SU-DHL-6 (cell line): ENCODE measurements around the gene KNDC1.

Experiments used
- H2AFZ ChIP-seq: fragments of 200-600 bp; sonication (generic); 2 replicates; pipeline ENCODE4 v1.6.1; 2014; ENCODE audit warnings: low read depth, mild to moderate bottlenecking, moderate library complexity, mixed read lengths, antibody characterized with exemption, low read length; ENCODE audit not compliant: severe bottlenecking
- H3F3A ChIP-seq: fragments of 200-600 bp; shearing (Covaris generic); 2 replicates; pipeline ENCODE4 v1.6.0; 2016; ENCODE audit warnings: antibody characterized with exemption, mild to moderate bottlenecking; ENCODE audit not compliant: insufficient read depth
- H3K27ac ChIP-seq: fragments of 200-600 bp; sonication (generic); 2 replicates; pipeline ENCODE4 v1.5.1; 2016; ENCODE audit warnings: low read depth, mild to moderate bottlenecking, low read length, moderate library complexity, mixed read lengths
- H3K27me3 ChIP-seq: fragments of 200-600 bp; sonication (generic), shearing (Covaris generic); 2 replicates; pipeline ENCODE4 v1.6.0; 2014; ENCODE audit warnings: mild to moderate bottlenecking, low read length
- H3K36me3 ChIP-seq: fragments of 200-600 bp; sonication (generic); 2 replicates; pipeline ENCODE4 v1.6.1; 2014; ENCODE audit warnings: mild to moderate bottlenecking, low read length, mixed read lengths
- H3K4me2 ChIP-seq: fragments of 300-600, 200-600 bp; shearing (Covaris generic), sonication (generic); 2 replicates; pipeline ENCODE4 v1.6.0; 2014; ENCODE audit warnings: low read length, low read depth, mild to moderate bottlenecking; ENCODE audit not compliant: poor library complexity, severe bottlenecking
- H3K4me3 ChIP-seq: fragments of 200-600 bp; sonication (generic); 2 replicates; pipeline ENCODE4 v1.5.1; 2014; ENCODE audit warnings: antibody characterized with exemption, low read length, mild to moderate bottlenecking, mixed read lengths; ENCODE audit not compliant: insufficient read depth, poor library complexity, severe bottlenecking
- H3K79me2 ChIP-seq: fragments of 200-600 bp; sonication (generic); 2 replicates; pipeline ENCODE4 v1.6.1; 2014; ENCODE audit warnings: mild to moderate bottlenecking, low read length, moderate library complexity; ENCODE audit not compliant: insufficient read depth
- H3K9ac ChIP-seq: fragments of 200-600 bp; sonication (generic); 2 replicates; pipeline ENCODE4 v1.7.0; 2014; ENCODE audit warnings: mild to moderate bottlenecking, low read length
- H3K9me2 ChIP-seq: fragments of 200-600 bp; sonication (generic); replicated peaks from 2 replicates; pipeline ENCODE4 v1.6.1; 2014; ENCODE audit warnings: low read length; ENCODE audit not compliant: insufficient read depth
- H3K9me3 ChIP-seq: fragments of 200-600 bp; sonication (generic); 2 replicates; pipeline ENCODE4 v1.6.1; 2014; ENCODE audit warnings: low read length, mixed read lengths; ENCODE audit not compliant: insufficient read depth
- H4K20me1 ChIP-seq: fragments of 200-600 bp; sonication (generic); 2 replicates; pipeline ENCODE4 v1.6.1; 2014; ENCODE audit warnings: low read depth, mild to moderate bottlenecking, antibody characterized with exemption, low read length, moderate library complexity, mixed read lengths
- EZH2phosphoT487 ChIP-seq: fragments of 200-600 bp; sonication (generic), shearing (Covaris generic); conservative IDR thresholded peaks from 2 replicates; pipeline ENCODE4 v1.6.1; 2018; ENCODE audit warnings: mild to moderate bottlenecking, antibody characterized with exemption, low read length, moderate library complexity, mixed read lengths
- TF ChIP-seq, protein P1 (sequence below): fragments of 200-600 bp; sonication (generic); IDR thresholded peaks from one replicate; pipeline ENCODE4 v1.5.1; 2017; ENCODE audit warnings: antibody characterized with exemption, mild to moderate bottlenecking, low read length, moderate library complexity; ENCODE audit not compliant: insufficient read depth, poor library complexity, severe bottlenecking

Gene KNDC1

DNA sequence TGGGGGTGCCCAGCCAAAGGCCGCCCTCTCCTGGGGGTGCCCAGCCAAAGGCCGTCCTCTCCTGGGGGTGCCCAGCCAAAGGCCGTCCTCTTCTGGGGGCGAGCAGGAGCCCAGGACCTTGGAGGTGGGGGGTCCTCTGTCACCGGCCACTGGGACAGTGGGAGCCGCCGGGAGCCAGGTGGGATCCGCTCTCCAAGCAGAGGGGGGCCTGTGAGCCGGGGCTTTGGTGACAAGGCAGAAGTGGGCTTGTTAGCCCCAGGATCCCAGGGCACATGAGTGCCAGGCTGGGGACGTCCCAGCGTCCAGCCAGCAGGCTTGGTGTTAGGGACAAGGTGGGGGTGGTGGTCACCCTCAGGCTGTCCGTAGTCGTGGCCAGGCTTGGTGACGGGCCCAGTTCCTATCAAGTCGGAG is 40.6 kb downstream of the KNDC1 start:
- TF ChIP-seq, protein P1, sequence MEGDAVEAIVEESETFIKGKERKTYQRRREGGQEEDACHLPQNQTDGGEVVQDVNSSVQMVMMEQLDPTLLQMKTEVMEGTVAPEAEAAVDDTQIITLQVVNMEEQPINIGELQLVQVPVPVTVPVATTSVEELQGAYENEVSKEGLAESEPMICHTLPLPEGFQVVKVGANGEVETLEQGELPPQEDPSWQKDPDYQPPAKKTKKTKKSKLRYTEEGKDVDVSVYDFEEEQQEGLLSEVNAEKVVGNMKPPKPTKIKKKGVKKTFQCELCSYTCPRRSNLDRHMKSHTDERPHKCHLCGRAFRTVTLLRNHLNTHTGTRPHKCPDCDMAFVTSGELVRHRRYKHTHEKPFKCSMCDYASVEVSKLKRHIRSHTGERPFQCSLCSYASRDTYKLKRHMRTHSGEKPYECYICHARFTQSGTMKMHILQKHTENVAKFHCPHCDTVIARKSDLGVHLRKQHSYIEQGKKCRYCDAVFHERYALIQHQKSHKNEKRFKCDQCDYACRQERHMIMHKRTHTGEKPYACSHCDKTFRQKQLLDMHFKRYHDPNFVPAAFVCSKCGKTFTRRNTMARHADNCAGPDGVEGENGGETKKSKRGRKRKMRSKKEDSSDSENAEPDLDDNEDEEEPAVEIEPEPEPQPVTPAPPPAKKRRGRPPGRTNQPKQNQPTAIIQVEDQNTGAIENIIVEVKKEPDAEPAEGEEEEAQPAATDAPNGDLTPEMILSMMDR, result no peak
- TF ChIP-seq EZH2phosphoT487, result no peak
- H3K36me3 ChIP-seq, result no peaks in the 10 kb centered on the region
- no peaks in the 10 kb centered on the region for H4K20me1 ChIP-seq
- no peaks in the 10 kb centered on the region for H3K9me3 ChIP-seq
- no peak overlapping the region for H3K9ac ChIP-seq
- H3K4me2 ChIP-seq, result no peak overlapping the region
- H3K4me3 ChIP-seq, result no peak overlapping the region
- H2AFZ ChIP-seq, result no peak overlapping the region
- no peaks in the 10 kb centered on the region for H3F3A ChIP-seq
- no peaks in the 10 kb centered on the region for H3K9me2 ChIP-seq
- no peaks in the 10 kb centered on the region for H3K79me2 ChIP-seq
- H3K27me3 ChIP-seq, result no peaks in the 10 kb centered on the region
- H3K27ac ChIP-seq, result no peak overlapping the region

DNA sequence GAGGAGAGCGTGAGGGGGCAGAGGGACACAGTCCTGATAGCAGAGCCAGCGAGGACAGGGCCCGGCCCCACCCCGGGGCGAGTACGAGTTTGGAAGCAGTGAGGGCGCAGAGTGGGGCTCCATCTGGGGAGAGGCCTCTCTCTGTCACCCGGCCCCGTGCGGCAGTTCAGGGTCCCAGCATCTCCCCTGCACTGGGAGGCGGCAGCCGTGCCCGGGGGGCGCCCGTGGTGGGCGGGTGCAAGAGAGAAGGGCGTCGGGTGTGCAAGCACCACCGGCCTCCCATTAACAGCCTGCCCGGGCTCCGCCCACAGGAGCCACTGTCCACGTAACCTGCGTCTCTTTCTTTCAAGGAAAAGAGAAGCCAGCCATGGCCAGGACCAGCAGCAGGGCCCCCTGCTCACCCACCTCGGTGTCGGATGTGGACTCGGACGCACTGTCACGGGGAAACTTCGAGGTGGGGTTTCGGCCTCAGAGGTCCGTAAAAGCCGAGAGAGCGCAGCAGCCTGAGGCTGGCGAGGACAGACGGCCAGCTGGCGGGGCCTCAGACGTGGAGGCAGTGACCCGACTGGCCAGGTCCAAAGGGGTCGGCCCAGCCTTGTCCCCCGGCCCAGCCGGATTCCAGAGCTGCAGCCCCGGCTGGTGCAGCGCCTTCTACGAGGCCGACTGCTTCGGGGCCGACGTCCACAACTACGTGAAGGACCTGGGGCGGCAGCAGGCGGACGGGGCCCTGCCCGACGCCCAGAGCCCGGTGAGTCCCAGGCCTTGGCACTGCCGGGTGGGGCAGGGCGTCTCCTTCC is 41.3 kb downstream of the KNDC1 start:
- Histone ChIP-seq H3K36me3 (no peaks in the 10 kb centered on the region), H3K4me2 (no peak overlapping the region), H3K9me2 (no peaks in the 10 kb centered on the region), H3K27ac (no peak overlapping the region), H2AFZ (no peak overlapping the region), H3K27me3 (no peaks in the 10 kb centered on the region), H3K9ac (no peak overlapping the region), H3K4me3 (no peak overlapping the region), H3K9me3 (no peaks in the 10 kb centered on the region), H4K20me1 (no peaks in the 10 kb centered on the region), H3K79me2 (no peaks in the 10 kb centered on the region), H3F3A (no peaks in the 10 kb centered on the region)
- TF ChIP-seq EZH2phosphoT487, result no peak
- TF ChIP-seq, protein P1, result no peak

DNA sequence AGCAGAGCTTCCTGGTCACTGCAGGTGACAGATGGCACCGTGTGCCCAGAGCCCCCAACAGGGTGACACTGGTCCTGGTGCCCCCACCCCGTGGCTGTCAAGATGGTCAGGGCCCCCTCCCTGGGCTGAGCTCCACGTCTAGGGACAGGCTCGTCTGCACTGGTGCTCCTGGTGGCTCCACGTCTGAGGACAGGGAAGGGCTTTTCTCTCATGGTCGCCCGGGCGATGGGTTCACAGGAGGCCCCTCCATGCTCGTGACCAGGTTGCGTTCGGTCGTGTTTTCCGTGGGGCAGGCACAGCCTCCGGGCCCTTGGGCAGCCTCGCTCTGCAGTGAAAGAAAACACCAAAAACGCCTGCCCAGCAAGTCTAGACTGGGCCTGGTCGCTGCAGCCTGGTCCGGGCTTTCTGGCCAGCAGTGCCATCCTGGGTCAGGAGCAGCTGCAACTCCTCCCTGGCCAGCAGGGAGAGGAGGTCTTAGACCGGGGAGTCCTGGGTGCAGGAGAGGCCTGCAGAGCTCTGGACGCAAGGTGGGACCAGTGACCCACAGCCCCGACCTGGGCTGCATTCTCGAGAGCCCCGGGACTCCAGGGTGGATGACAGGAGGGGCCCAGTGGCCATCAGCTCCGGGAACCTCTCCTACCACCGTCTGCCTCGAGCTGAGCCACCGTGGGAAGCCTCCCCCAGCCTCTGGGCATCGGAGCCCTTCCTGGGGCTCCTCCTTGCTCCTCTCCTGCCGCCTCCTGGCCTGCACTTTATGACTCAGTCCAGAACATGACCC is 42.1 kb downstream of the KNDC1 start:
- Histone ChIP-seq H3K9me2 (no peaks in the 10 kb centered on the region), H3K27me3 (no peaks in the 10 kb centered on the region), H3K4me3 (no peak overlapping the region), H3K27ac (no peak overlapping the region), H2AFZ (no peak overlapping the region), H4K20me1 (no peaks in the 10 kb centered on the region), H3K9ac (no peak overlapping the region), H3K4me2 (no peak overlapping the region), H3K36me3 (no peaks in the 10 kb centered on the region), H3K9me3 (no peaks in the 10 kb centered on the region), H3K79me2 (no peaks in the 10 kb centered on the region), H3F3A (no peaks in the 10 kb centered on the region)
- TF ChIP-seq EZH2phosphoT487, result no peak
- TF ChIP-seq, protein P1, result no peak
